CD14-positive monocyte (primary cell): ENCODE measurements around the gene RNF225. TPM values are rescaled to one million over a fixed set of nuclear protein-coding genes. Genes with fewer than 3 reads are reported as not detected.

Experiments
- DNase-seq, 3 donors: peaks; one replicate each; pipeline ENCODE4 v3.0.0-alpha.2; 2011 to 2022
- H2AFZ ChIP-seq: 2 replicates; pipeline ENCODE4 v1.6.0; 2012; ENCODE audit warnings: mild to moderate bottlenecking, low read depth, low read length, inconsistent platforms; ENCODE audit not compliant: insufficient read depth, poor library complexity, severe bottlenecking
- H3K27ac ChIP-seq, 2 donors: 1 replicate in 1 of 2; 2 replicates in 1 of 2; pipeline ENCODE4 v1.5.1; 2012 to 2013; ENCODE audit warnings: low read length in 2 of 2, control low read depth in 1 of 2, inconsistent platforms in 1 of 2, low read depth in 1 of 2, mild to moderate bottlenecking in 1 of 2
- H3K27me3 ChIP-seq, 2 donors: one replicate each; pipeline versions ENCODE4 v1.6.0 to v1.6.1; 2011 to 2013; ENCODE audit warnings: low read length in 2 of 2; ENCODE audit not compliant: control insufficient read depth in 2 of 2, insufficient read depth in 2 of 2
- H3K36me3 ChIP-seq, 2 donors: replicated peaks in 1 of 2; 1 replicate in 1 of 2; 2 replicates in 1 of 2; pipeline versions ENCODE4 v1.5.1 to v1.6.1; 2012 to 2013; ENCODE audit warnings: low read length in 2 of 2, control low read depth in 1 of 2, inconsistent platforms in 1 of 2, mild to moderate bottlenecking in 1 of 2; ENCODE audit not compliant: insufficient read depth in 2 of 2, control insufficient read depth in 1 of 2
- H3K4me1 ChIP-seq, 2 donors: 1 replicate in 1 of 2; 2 replicates in 1 of 2; pipeline versions ENCODE4 v1.5.1 to v1.6.1; 2012 to 2013; ENCODE audit warnings: low read length in 2 of 2, control low read depth in 1 of 2, inconsistent platforms in 1 of 2, mild to moderate bottlenecking in 1 of 2, moderate library complexity in 1 of 2; ENCODE audit not compliant: insufficient read depth in 2 of 2, control insufficient read depth in 1 of 2
- H3K4me2 ChIP-seq: replicated peaks from 2 replicates; pipeline ENCODE3; 2012; ENCODE audit warnings: low read length, moderate library complexity, mild to moderate bottlenecking; ENCODE audit not compliant: poor library complexity, severe bottlenecking; ENCODE audit errors: extremely low read depth
- H3K4me3 ChIP-seq, 3 experiments: fragments of 200-600 bp in 1 of 3; sonication (generic) in 1 of 3; replicated peaks in 1 of 3; 1 replicate in 2 of 3; 2 replicates in 1 of 3; pipeline ENCODE4 v1.5.1; 2011 to 2013; ENCODE audit warnings: low read length in 3 of 3, mild to moderate bottlenecking in 3 of 3, control low read depth in 2 of 3, low read depth in 2 of 3, inconsistent platforms in 1 of 3, moderate library complexity in 1 of 3
- H3K79me2 ChIP-seq: 2 replicates; pipeline ENCODE4 v1.6.0; 2012; ENCODE audit warnings: mild to moderate bottlenecking, control low read depth, inconsistent platforms, low read length, moderate library complexity; ENCODE audit not compliant: insufficient read depth
- H3K9ac ChIP-seq: 2 replicates; pipeline ENCODE4 v1.6.0; 2017; ENCODE audit warnings: low read length, mild to moderate bottlenecking; ENCODE audit not compliant: insufficient read depth, poor library complexity, severe bottlenecking
- H3K9me3 ChIP-seq, 2 donors: replicated peaks in 1 of 2; 1 replicate in 1 of 2; 2 replicates in 1 of 2; pipeline versions ENCODE4 v1.5.1 to v1.6.1; 2012 to 2013; ENCODE audit warnings: low read length in 2 of 2, control low read depth in 1 of 2; ENCODE audit not compliant: control insufficient read depth in 1 of 2, insufficient read depth in 1 of 2
- H4K20me1 ChIP-seq: 2 replicates; pipeline ENCODE4 v1.6.0; 2012; ENCODE audit warnings: mild to moderate bottlenecking, low read length, control low read depth, moderate library complexity; ENCODE audit not compliant: insufficient read depth
- H3K27ac Mint-ChIP-seq, 7 donors: one replicate each; pipeline ENCODE4 v1.8.0; 2020; ENCODE audit warnings: mild to moderate bottlenecking in 7 of 7, mixed read lengths in 7 of 7, moderate library complexity in 6 of 7, inconsistent platforms in 2 of 7
- H3K27me3 Mint-ChIP-seq, 3 donors: one replicate each; pipeline ENCODE4 v1.8.0; 2021 to 2022; ENCODE audit warnings: low read depth in 3 of 3, mild to moderate bottlenecking in 3 of 3, mixed read lengths in 3 of 3, moderate library complexity in 3 of 3, inconsistent platforms in 1 of 3
- H3K36me3 Mint-ChIP-seq, 2 donors: one replicate each; pipeline ENCODE4 v1.8.0; 2020; ENCODE audit warnings: mixed read lengths in 2 of 2, inconsistent platforms in 1 of 2, mild to moderate bottlenecking in 1 of 2
- H3K4me1 Mint-ChIP-seq: one replicate; pipeline ENCODE4 v1.8.0; 2020; ENCODE audit warnings: mild to moderate bottlenecking, mixed read lengths
- H3K4me3 Mint-ChIP-seq, 2 donors: one replicate each; pipeline ENCODE4 v1.8.0; 2020; ENCODE audit warnings: mild to moderate bottlenecking in 2 of 2, mixed read lengths in 2 of 2, moderate library complexity in 1 of 2
- H3K9me3 Mint-ChIP-seq, 7 donors: one replicate each; pipeline ENCODE4 v1.8.0; 2020 to 2022; ENCODE audit warnings: mixed read lengths in 7 of 7, mild to moderate bottlenecking in 6 of 7, moderate library complexity in 6 of 7, inconsistent platforms in 2 of 7
- CTCF ChIP-seq: fragments of 200-600 bp; IDR thresholded peaks from one replicate; pipeline ENCODE4 v1.8.0; 2022; ENCODE audit warnings: antibody characterized with exemption, mild to moderate bottlenecking
- WGBS: methylation state at CpG from one replicate; pipeline ENCODE4 v1.1.5; 2013; ENCODE audit warnings: missing lambda C conversion rate; ENCODE audit not compliant: insufficient coverage; 5-methylcytosine and 5-hydroxymethylcytosine counted together
- intact Hi-C, 2 donors: fragments of 100-400 bp; cut with micrococcal nuclease; formaldehyde crosslinking; loops; one replicate each; pipeline versions ENCODE4 v1.15.0 to v1.15.1; 2023
- polyA plus RNA-seq, 3 donors: library from polyadenylated mRNA; depleted of rRNA in 1 of 3; unstranded in 2 of 3; stranded (reverse) in 1 of 3; fragments of 300-500 nt in 2 of 3; fragments of >200 nt in 1 of 3; fragmentation: Illumina TruSeq in 2 of 3; gene quantifications; 1 replicate in 2 of 3; 2 replicates in 1 of 3; pipeline ENCODE4 v1.2.3, GENCODE V29; 2012 to 2021

RNF225 gene
- polyA plus RNA-seq, 3 donors = not detected

DNA sequence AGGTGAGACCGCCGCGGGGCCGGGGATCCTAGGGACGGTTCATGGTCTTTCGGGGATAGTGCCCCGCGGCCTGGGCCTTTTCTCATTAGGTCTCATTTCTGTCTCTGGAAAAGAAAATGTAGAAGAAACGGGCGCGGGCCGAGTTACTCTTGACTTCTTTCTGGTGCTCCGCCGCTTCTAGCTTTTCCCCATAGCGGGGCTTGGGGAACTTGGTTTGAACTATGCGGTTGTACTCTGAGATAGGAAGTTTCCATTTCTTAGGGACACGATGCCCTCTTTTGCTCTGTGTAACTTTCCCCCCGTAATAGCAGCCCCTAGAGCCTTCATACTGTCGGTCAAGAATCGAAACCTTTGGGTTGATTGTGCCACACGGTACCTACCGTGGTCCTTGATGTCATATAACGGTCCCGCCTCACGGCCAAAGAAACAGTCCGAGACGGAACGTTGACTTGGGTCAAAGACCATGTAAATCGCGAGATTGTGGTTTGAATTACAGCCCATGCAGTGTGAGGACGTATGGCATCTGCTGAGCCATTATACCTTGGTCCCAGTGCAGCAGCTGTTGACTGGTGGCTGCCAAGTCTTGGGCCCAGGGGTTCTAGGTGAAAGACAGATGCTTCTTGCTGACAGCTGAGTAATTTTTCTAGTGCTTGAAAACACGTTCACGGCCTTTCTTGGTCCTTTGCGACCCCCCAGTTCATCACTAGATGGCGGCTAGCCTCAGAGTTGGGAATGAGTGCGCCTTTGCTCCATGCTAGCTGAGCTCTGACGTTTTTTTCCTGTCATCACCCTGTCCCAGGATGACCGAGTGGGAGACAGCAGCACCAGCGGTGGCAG, 7.9 kb upstream of the RNF225 start:
- TF ChIP-seq CTCF = no peak
- H3K36me3 Mint-ChIP-seq = peaks cover 32 to 47% of the 10 kb centered on the region in 2 donors
- H3K4me3 Mint-ChIP-seq = peak overlapping the region; percentile 88 to 95
- Histone ChIP-seq H3K27me3 (no peaks in the 10 kb centered on the region), H3K27ac (peak overlapping the region; percentile 96 to 98), H4K20me1 (peaks cover 2% of the 10 kb centered on the region), H3K4me3 (peak overlapping the region; percentile 60 to 87 (median 84)), H3K4me2 (peak overlapping the region; percentile 96), H3K79me2 (peaks cover 32% of the 10 kb centered on the region), H3K4me1 (peaks cover 24 to 29% of the 10 kb centered on the region in 2 donors), H3K9ac (peak overlapping the region; percentile 91), H3K36me3 (peaks cover 18 to 33% of the 10 kb centered on the region in 2 donors), H3K9me3 (no peaks in the 10 kb centered on the region), H2AFZ (peak overlapping the region; percentile 100)
- intact Hi-C loops = loop anchor here in 1 of 2 donors (1.0 to 2.0 kb wide), 2 partner anchors 53 to 83 kb away; partner anchors contain the start of genes ERVK3-1 and ZNF132
- H3K4me1 Mint-ChIP-seq = peaks cover 31% of the 10 kb centered on the region
- peak in 1 of 3 donors; percentile 8 for DNase-seq
- 12% methylated on average over 35 of the region's 39 CpGs for WGBS
- H3K27ac Mint-ChIP-seq = peak overlapping the region; percentile 93 to 96 (median 96)
- peaks cover 0 to 2% (median 0%) of the 10 kb centered on the region in 3 donors for H3K27me3 Mint-ChIP-seq
- H3K9me3 Mint-ChIP-seq = peaks cover 0 to 3% (median 0%) of the 10 kb centered on the region in 7 donors

DNA sequence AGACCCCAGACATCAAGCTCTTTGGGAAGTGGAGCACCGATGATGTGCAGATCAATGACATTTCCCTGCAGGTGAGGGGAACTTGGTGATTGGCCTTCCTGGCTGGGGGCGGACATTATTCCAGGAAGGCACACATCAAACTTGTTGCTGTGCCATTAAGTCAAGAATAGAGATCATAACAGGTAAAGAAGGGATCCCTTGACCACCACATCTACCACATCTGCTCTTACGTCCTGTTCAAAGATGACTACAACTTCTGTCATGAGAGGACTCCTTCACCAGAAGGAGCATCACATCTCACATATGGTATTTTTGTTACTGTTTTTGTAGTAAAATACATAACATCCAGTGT, 7.3 kb upstream of the RNF225 start:
- intact Hi-C loops = no loop called here
- Mint-ChIP-seq H3K36me3 (peaks cover 38 to 52% of the 10 kb centered on the region in 2 donors), H3K27me3 (peaks cover 0 to 2% (median 0%) of the 10 kb centered on the region in 3 donors), H3K27ac (peak overlapping the region in 4 of 7 donors; percentile 13 to 96 (median 94)), H3K4me1 (peaks cover 31% of the 10 kb centered on the region), H3K9me3 (peaks cover 0 to 3% (median 0%) of the 10 kb centered on the region in 7 donors), H3K4me3 (peak overlapping the region; percentile 88 to 95)
- Histone ChIP-seq H3K27ac (peak overlapping the region in 1 of 2 donors; percentile 96), H2AFZ (no peak overlapping the region), H3K9ac (no peak overlapping the region), H3K27me3 (no peaks in the 10 kb centered on the region), H3K4me1 (peaks cover 24 to 29% of the 10 kb centered on the region in 2 donors), H3K9me3 (no peaks in the 10 kb centered on the region), H4K20me1 (peaks cover 4% of the 10 kb centered on the region), H3K36me3 (peaks cover 24 to 39% of the 10 kb centered on the region in 2 donors), H3K79me2 (peaks cover 32% of the 10 kb centered on the region), H3K4me3 (peak overlapping the region in 1 of 3 experiments; percentile 87), H3K4me2 (peak overlapping the region; percentile 96)
- 90% methylated on average over 1 of the region's 3 CpGs for whole genome bisulfite sequencing
- DNase-seq = no peak
- TF ChIP-seq CTCF = no peak
